G401.6 (cell line): ENCODE results near the gene C4orf51.

Source experiments
- FAIRE-seq: peaks from 2 replicates; lab custom pipeline; 2012; peaks lifted over from hg19 to GRCh38; lab: Jason Lieb, UNC

Gene C4orf51

GRCh38 chr4:145716200-145716599, 36.3 kb downstream of the C4orf51 start:
- no peak for FAIRE-seq

DNA sequence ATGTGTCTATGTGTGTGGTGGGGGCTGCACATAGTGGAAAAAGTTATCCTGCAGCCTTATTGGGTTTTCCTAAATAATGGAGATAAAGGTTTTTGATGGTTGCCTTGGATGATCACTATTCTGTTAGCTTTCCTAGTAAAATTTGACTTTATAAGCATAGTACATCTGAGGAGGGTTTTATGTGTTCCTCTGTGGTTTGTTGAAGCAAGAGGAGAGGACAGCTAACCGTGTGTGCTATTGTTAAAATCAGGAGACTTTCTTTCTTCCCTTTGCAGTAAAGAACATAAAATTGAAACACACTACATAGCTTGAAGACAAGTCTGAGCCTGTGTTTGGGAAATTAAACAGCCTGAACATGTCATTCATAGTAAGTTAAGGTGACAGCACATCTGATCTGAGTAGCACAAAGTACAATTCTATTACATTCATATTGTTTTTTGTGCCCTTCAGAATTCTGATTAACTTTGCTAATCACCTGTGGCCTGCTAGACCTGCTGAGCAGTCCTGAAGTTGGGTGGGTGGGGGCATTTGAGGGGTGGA, 36.8 kb downstream of the C4orf51 start:
- FAIRE-seq = no peak

DNA sequence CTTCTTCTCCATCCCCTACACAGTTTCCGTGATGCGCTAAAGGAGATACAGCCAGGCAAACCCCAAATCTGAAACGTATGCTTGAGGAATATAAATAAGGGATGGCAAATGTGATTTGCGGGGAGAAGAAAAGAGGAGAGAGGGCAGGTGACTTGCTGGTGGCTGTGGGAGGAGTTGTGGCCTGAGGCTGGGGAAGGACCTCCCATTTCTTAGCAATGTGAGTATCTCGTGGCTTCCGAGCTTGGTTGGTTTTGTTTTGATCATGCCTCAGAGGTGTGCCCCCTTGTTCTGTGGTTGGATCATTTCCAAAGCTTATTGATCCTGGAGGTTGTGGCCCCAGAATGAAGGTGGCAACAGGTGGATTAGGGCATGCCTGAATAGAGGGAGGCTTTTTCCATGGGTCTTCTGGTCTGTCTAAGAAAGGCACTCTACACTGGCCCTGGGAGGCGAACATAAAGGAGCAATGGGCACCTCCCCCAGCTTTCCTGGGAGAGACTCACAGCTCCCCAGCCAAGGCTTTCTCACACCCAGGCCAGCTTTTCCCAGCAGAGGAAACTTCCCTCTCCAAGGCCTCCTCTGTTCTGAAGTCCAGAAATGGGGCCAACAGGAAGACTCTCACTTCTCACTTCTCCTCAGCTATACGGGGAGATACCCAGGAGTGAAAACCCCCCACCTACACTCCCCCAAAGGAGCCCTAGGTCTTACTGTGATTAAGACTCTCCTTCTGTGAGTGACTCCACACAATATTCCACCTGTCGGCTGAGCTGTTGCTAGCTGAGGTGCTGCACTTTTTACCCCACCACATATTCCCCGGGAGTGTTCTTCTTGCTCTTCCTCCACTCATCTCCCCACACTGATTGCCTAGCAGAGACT, 40.0 kb downstream of the C4orf51 start:
- FAIRE-seq = no peak

DNA sequence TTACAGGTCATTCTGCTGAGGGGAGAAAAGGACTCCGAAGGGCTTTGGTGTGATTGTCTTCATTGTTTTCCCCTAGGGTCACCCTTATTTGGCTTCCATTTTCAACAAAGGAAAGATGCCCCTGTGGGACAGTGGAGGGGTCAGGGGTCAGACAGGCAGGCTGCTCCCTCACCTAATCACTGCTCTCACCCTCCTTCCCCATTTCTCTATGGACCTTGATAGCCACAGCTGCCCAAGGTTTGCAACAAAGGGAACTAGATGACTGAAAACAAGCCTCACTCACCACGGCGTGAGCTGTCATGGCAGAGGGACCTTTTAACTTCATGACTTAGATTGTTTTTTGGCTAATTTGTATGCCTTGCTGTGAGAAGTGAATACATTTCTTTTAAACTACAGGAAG, 40.7 kb downstream of the C4orf51 start:
- no peak for FAIRE-seq

DNA sequence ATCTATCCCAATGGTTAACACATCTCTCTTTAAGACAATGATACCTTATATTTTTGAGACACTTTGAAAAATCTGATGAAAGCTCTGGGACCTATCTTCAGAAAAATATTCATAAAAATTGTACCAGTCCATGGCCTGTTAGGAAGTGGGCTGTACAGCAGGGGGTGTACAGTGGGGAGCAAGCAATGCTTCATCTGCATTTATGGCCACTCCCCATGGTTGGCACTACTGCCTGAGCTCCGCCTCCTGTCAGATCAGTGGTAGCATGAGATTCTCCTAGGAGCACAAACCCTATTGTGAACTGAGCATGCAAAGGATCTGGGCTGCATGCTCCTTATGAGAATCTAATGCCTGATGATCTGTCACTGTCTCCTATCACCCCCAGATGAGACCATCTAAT, 42.6 kb downstream of the C4orf51 start:
- FAIRE-seq = no peak

GRCh38 chr4:145723336-145723735, 43.4 kb downstream of the C4orf51 start:
- FAIRE-seq = no peak

DNA sequence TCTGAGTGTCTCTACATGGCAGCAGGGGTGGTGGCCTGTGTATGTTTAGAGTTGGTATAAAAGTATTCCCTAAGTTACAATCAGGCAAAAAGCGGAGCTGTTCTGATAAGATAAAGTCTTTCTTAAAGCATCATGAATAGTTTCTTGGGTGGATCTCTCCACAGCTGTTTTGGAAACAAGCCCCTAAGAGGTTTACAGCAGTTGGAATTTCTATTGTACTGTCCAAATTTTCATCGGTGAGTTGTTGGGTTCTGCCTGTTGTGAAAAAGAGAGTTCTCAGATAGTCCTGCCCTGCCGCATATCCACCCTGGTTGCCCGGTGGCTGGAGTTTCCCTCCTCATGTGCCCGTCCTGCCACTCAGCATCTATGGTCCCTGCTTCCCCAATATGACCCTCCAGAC, 50.1 kb downstream of the C4orf51 start:
- FAIRE-seq = no peak

DNA sequence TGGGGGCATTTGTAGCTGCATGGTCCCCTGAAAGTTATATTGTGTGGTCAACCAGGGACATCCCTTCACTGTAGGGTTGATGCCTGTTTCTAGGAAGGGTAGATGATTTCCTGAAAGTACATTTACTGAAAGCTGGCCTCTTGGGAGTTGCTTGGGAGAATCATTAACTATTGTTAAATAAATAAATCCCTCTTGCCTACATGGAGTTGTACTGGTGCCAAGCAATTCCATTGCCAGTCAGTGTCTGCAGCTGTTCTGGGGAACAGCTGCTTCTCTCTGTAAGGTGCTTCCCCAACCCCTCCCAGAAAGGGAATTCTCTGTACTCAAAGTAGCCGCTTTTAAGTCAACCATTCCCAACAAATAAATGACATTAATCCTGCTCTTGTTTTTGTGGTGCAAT, 51.1 kb downstream of the C4orf51 start:
- no peak for FAIRE-seq

DNA sequence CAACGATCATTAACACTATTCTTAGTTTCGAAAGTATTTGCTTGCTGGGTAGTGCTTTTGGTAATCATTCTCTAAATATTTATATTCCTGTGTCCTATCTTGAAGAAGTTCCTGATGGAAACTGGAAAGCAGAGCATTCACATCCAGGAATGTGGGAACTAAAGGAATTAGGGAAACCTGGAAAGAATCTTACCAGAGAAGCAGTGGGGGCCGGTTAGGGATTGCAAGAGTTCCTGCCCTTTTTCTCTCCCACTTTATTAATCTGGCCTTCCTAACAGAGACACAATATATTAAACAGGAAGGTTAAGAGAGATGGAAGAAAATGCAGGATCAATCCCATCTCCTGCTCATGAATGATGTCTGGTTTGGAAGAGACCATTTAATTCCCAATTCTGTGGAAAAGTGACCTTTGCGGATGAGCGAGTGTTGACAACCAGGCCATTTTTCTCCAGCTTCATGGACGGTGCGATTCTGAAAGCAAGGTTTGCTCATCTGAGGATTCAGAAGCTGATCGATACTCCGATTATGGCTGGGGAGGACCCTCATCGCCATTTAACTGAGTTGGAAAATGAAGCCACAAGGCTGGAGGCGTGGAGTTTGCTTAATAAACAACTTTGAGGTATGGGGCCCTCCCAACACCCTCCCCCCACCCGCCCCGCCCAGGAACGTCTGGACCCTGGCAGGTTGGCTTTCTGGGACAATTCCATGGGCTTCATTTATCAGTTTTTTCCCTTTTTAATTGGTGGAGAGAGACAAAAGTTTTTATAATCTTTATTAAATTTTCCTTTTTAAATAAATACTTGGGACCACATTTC, 52.3 kb downstream of the C4orf51 start:
- no peak for FAIRE-seq

GRCh38 chr4:145732895-145733880, 53.2 kb downstream of the C4orf51 start:
- FAIRE-seq = no peak

DNA sequence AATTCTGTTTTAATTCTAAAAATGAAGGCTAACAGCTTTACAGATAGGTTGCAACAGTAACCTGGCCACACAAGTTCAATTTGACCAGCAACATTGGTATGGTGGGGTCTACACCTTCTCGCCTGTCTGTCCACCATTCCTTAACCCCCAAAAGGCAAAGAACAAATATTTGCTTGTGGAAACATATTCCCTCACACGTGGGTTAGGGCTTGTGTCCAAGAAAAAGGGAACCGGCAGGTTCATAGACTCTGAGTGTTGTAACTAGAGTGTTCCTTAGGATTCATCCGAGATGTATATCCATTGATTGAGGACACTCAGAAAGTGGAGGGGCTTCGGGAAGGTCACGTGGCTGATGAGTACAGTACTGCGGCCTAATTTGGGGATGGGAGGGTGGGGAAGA, 54.1 kb downstream of the C4orf51 start:
- no peak for FAIRE-seq

GRCh38 chr4:145734576-145735346, 54.8 kb downstream of the C4orf51 start:
- no peak for FAIRE-seq

DNA sequence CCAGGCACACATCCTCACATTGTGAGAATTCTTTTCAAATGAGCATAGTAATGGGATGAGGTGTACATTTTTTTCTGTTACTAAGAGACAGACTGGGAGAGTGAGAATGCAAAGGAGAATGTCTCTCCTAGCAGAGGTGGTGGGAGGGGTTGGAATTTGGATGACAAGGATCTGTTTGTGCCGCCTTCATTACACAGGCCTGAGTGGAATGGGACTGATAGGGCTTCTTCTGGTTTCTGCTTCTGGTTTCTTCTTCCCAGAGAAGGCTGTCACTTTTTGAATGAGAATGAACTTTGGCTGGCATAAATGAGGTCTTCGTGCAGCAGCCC, 55.4 kb downstream of the C4orf51 start:
- no peak for FAIRE-seq

- no peak for FAIRE-seq
Measured at GRCh38 chr4:145735827-145736226, 55.9 kb downstream of the C4orf51 start.

- FAIRE-seq = no peak
Measured at GRCh38 chr4:145736241-145736831, 56.4 kb downstream of the C4orf51 start.

DNA sequence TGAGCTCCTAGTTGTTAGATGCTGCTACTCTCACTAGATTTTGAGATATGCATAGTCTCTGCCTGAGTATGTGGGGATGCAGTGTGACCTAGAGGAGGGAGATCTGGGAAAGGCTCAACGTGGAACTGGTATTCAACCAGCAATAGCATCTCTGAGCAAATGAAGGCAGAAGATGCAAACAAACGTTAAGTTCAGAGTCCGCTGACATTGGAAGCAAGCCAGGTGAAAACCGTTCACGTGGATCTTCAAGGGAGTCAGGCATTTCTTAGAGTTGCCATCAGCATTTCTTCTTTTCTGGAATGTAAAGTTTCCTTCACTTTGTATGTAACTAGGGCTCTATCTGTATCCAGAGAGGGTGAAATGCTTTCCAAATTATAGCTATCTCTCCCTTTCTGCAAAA, 59.9 kb downstream of the C4orf51 start:
- no peak for FAIRE-seq

- FAIRE-seq = no peak
Measured at GRCh38 chr4:145740806-145741205, 60.9 kb downstream of the C4orf51 start.

GRCh38 chr4:145743641-145744040, 63.7 kb downstream of the C4orf51 start:
- FAIRE-seq = no peak

GRCh38 chr4:145755802-145756201, 75.9 kb downstream of the C4orf51 start:
- FAIRE-seq = no peak

DNA sequence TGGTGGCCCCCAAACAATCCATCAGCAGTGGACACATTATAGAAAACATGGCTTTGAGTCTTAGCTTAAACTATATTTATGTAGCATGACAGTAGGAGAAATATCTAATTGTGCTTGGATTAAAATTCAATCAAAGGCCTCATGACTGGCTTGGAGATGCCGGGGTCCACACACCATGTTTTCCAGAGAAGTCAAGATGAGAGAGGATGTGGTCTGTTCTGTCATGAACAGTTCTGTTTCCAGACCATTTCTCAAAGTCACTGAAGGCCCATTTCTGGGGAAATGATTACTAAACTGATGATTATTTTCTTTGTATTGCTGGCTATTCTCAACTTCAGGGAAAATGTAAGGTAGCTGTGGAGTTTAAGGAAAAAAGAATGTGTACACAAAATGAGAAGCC, 76.3 kb downstream of the C4orf51 start:
- no peak for FAIRE-seq

- no peak for FAIRE-seq
Measured at GRCh38 chr4:145757188-145757587, 77.2 kb downstream of the C4orf51 start.
